Heart left ventricle (tissue), 16 donors: ENCODE data around the gene MT1H. TPM values are rescaled to one million over a fixed set of nuclear protein-coding genes. Genes with fewer than 3 reads are reported as not detected.

Source experiments
- ATAC-seq, 4 donors: fragments of 200-7000 bp; cut with Tn5 transposase; one replicate each; pipeline ENCODE4 v1.9.1; 2020 to 2022; ENCODE audit warnings: moderate library complexity in 4 of 4, mild to moderate bottlenecking in 3 of 4, moderate number of reproducible peaks in 1 of 4
- DNase-seq, 5 donors: peaks; one replicate each; pipeline ENCODE4 v3.0.0-alpha.2; 2020
- H3K27ac ChIP-seq, 12 donors: fragments of 200-600 bp; sonication (generic) in 4 of 12; one replicate each; pipeline versions ENCODE4 v1.5.0 to v1.8.0; 2016 to 2022; ENCODE audit warnings: mild to moderate bottlenecking in 2 of 12
- H3K27me3 ChIP-seq, 9 donors: fragments of 200-600 bp; sonication (generic) in 2 of 9; one replicate each; pipeline versions ENCODE4 v1.5.1 to v1.8.0; 2016 to 2022; ENCODE audit warnings: mild to moderate bottlenecking in 3 of 9
- H3K36me3 ChIP-seq, 9 donors: fragments of 200-600 bp; sonication (generic) in 2 of 9; one replicate each; pipeline versions ENCODE4 v1.5.0 to v1.8.0; 2018 to 2022; ENCODE audit warnings: mild to moderate bottlenecking in 2 of 9
- H3K4me1 ChIP-seq, 12 donors: fragments of 200-600 bp; sonication (generic) in 4 of 12; one replicate each; pipeline versions ENCODE4 v1.5.0 to v1.8.0; 2016 to 2022; ENCODE audit warnings: mild to moderate bottlenecking in 3 of 12
- H3K4me3 ChIP-seq, 12 donors: fragments of 200-600 bp; sonication (generic) in 4 of 12; one replicate each; pipeline versions ENCODE4 v1.5.0 to v1.8.0; 2017 to 2022; ENCODE audit warnings: mild to moderate bottlenecking in 9 of 12, moderate library complexity in 4 of 12
- H3K9me3 ChIP-seq, 12 donors: fragments of 200-600 bp; sonication (generic) in 4 of 12; one replicate each; pipeline versions ENCODE4 v1.5.0 to v1.8.0; 2016 to 2022; ENCODE audit warnings: mild to moderate bottlenecking in 1 of 12
- POLR2A ChIP-seq, 2 donors: fragments of 450-650 bp; IDR thresholded peaks; one replicate each; pipeline ENCODE4 v1.6.1; 2017; ENCODE audit warnings: antibody characterized with exemption in 2 of 2, mild to moderate bottlenecking in 2 of 2, moderate library complexity in 2 of 2
- WGBS, 4 donors: extraction: QIAGEN DNeasy Blood & Tissue Kit in 2 of 4; methylation state at CpG; one replicate each; pipeline versions ENCODE4 v1.1.5 to v1.1.7; 2013 to 2018; 5-methylcytosine and 5-hydroxymethylcytosine counted together
- intact Hi-C, 10 donors: fragments of 100-400 bp; cut with DNase I; formaldehyde crosslinking; loops; one replicate each; pipeline versions ENCODE4 v1.11.1 to v1.14.2; 2022
- polyA plus RNA-seq, 2 donors: library from polyadenylated mRNA; stranded (reverse); fragments of 200-250 nt; gene quantifications; one replicate each; pipeline ENCODE4 v1.2.3, GENCODE V29; 2013
- total RNA-seq, 9 donors: library from RNA; depleted of rRNA in 2 of 9; stranded (reverse); fragments of >200 nt in 2 of 9; fragmentation: NEBNext Ultra II Directional in 3 of 9; extraction: Animal tissue kit (Norgen Biotek cat#: 25700) in 3 of 9; gene quantifications; one replicate each; pipeline versions ENCODE4 v1.1.0 to v1.2.4, GENCODE V29; 2016 to 2023
- TF ChIP-seq, protein P1 (sequence below), 12 donors: fragments of 200-600 bp; sonication (generic) in 4 of 12; IDR thresholded peaks; one replicate each; pipeline versions ENCODE4 v1.5.0 to v1.8.0; 2018 to 2022; ENCODE audit warnings: antibody characterized with exemption in 12 of 12, mild to moderate bottlenecking in 5 of 12
- donor health status: ischemic (EF 13 %, LVEDD 7.1; RV severe dilation, severe dysfunction).
- donor health status: healthy with polysubstance abuse.
- donor health status: DM: no; HTN: yes; CAD: no.
- donor health status: DM: no; HTN: no; CAD: no.
- donor health status: ischemic (EF 25% LVEDD 6.9; RV normal size, moderate dysfunction).
- donor health status: ischemic (EF 25% LVEDD 5.7; RV mildly dilated, moderate dysfunction).
- donor health status: healthy.
- donor health status: DM: yes; HTN: yes; CAD: no.
- donor health status: ischemic (EF 35%, LVEDD 5.7; RV mildly dilated, moderate dysfunction).
- donor health status: nonischemic (EF 11% LVEDD 7.7; RV severe dilation, severe dysfunction).
- donor health status: DM: yes; HTN: yes; CAD: no.
- donor health status: PGD.
- donor health status: ischemic (EF 29% LVEDD 5.4; RV normal size, mild dysfunction).
- donor health status: nonischemic (EF 23%, LVEDD 6.1; RV moderate dilation, normal function).

MT1H gene
- total and polyA plus RNA-seq, 11 donors: 2.2 to 3.1 TPM; not detected in 9

DNA sequence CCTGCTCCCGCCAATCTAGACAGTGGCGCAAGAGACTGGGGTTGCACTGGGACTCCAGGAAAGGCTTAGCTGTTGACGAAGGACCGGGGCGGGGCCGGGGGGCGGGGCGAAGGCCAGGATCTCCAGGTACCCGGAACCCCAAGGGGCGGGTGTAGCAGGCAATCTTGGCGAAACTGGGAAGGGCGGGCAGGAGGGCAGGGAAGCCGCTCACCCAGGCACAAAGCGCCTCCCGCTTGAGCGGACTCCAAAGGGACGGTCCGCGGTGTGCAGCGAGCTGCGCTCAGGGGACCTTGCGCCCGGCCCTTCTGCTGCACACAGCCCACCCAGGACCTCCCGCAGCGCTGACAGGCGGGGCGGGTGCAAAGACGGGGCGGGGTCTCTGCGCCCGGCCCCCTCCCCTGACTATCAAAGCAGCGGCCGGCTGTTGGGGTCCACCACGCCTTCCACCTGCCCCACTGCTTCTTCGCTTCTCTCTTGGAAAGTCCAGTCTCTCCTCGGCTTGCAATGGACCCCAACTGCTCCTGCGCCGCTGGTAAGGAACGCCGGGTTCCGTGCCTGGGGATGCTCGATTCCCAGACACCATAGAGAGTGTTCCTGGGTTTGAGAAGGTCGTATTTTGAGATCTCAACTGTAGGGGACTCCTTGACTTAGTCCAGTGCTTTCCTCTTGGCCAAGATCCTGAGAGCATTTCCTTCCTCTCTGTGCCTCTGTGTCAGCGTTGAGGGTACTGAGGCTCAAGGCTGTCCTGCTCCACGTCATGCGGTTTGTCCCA is 11.9 kb upstream of the MT1H start, which contains the start of gene MT1F:
TSS of gene MT1F (plus strand) at position 405 of the 772 bp plus-strand sequence. CDS start at position 505, 100 bp downstream.
- 1 to 3% (median 2%) methylated on average over 23 to 46 of the region's 46 CpGs for WGBS, 4 donors
- Histone ChIP-seq H3K27ac (peak within 1 kb of the TSS in 4 of 12 donors; percentile 3 to 75 (median 32)), H3K4me1 (peaks cover 0 to 22% (median 12%) of the 10 kb centered on the region in 12 donors), H3K36me3 (no peaks in the 10 kb centered on the region), H3K9me3 (no peaks in the 10 kb centered on the region), H3K27me3 (peaks cover 0 to 38% (median 13%) of the 10 kb centered on the region in 9 donors), H3K4me3 (peak within 1 kb of the TSS; percentile 37 to 69 (median 56))
- DNase-seq (peak; percentile 57 to 82 (median 71)), ATAC-seq (peak; percentile 70 to 90 (median 84))
- intact Hi-C loops: no loop called here
- TF ChIP-seq, protein P1, sequence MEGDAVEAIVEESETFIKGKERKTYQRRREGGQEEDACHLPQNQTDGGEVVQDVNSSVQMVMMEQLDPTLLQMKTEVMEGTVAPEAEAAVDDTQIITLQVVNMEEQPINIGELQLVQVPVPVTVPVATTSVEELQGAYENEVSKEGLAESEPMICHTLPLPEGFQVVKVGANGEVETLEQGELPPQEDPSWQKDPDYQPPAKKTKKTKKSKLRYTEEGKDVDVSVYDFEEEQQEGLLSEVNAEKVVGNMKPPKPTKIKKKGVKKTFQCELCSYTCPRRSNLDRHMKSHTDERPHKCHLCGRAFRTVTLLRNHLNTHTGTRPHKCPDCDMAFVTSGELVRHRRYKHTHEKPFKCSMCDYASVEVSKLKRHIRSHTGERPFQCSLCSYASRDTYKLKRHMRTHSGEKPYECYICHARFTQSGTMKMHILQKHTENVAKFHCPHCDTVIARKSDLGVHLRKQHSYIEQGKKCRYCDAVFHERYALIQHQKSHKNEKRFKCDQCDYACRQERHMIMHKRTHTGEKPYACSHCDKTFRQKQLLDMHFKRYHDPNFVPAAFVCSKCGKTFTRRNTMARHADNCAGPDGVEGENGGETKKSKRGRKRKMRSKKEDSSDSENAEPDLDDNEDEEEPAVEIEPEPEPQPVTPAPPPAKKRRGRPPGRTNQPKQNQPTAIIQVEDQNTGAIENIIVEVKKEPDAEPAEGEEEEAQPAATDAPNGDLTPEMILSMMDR (IDR thresholded peaks at IDR 0.05): no peak
- TF ChIP-seq POLR2A (IDR thresholded peaks at IDR 0.05): no peak

DNA sequence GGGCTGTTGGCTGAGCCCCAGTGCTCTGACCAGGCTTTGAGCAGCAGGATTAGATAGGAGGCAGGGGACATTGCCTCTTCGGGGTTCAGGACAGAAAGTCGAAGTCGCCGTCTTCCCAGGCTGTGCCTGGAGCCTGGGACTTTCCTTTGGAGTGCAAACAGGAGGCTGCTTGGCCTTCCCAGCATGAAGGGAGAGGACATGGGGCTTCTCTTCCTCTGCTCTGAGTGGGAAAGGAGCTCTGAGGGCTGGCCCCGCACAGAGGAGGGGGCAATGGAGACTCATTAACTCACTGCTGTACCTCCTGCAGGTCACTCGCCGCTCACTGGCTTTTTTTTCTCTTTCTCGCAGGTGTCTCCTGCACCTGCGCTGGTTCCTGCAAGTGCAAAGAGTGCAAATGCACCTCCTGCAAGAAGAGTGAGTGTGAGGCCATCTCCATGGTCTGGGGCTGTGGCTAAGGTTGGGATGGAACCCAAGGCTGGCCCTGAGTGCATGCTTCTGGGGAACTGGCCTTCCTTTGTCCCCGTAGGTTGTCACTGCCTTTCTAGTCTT is 11.2 kb upstream of the MT1H start:
- 33 to 58% (median 42%) methylated on average over 6 to 10 of the region's 10 CpGs for WGBS, 4 donors
- Histone ChIP-seq H3K27me3 (peaks cover 3 to 44% (median 20%) of the 10 kb centered on the region in 9 donors), H3K4me3 (peak overlapping the region in 11 of 12 donors; percentile 43 to 69 (median 57)), H3K27ac (peak overlapping the region in 1 of 12 donors; percentile 3), H3K4me1 (peaks cover 0 to 29% (median 13%) of the 10 kb centered on the region in 12 donors), H3K9me3 (no peaks in the 10 kb centered on the region), H3K36me3 (no peaks in the 10 kb centered on the region)
- intact Hi-C loops: no loop called here
- TF ChIP-seq, protein P1 (IDR thresholded peaks at IDR 0.05): no peak
- no peak for TF ChIP-seq POLR2A (IDR thresholded peaks at IDR 0.05)
- peak in 3 of 5 donors; percentile 37 to 68 (median 59) for DNase-seq
- ATAC-seq: no peak

DNA sequence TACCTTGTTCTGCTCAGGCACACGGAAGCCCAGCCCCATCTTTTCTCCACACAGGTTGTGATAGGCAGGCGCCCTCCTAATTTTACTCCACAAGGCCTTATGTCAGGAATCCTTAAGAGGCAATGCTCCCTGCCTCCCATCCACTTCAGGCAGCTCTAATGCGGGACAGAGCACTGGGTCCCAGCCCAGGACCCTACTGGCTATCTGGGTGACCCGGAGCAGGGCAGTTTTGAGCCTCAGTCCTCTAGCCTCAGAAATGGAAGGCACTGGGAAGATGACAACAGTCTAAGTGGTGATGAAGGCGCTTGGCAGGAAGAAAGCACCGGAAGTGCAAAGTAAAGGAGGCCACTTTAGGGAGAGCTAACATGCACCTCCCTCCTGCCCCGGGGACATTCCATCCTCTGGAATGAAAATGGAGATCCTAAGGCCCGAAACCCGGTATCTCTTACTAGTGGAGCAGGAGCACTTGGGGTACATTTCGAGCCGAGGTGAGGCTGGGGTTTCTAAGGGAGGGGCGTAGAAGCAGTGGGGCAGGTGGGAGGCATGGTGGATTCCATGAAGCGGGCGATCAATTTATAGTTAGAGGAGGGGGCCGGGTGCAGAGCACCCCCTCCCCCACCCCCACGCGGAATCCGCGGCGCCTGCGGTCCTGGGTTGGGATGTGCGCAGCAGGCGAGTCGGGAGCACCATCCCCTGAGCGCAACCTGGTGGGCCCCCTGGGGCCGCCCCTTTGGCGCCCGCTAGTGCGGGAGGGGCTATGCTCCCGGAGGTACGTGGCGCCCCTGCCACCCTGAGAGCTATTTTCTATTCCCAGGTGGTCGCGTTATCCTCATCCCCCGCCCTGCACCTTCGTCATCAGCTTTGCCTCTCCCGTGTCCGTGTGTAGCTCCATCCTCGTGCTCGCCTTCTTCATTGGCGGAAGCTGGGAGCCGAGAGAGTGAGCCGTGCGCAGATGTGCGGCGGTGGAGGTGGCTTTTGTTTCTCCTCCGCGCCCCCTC is 7.0 kb upstream of the MT1H start:
- no peak for ATAC-seq
- TF ChIP-seq, protein P1 (IDR thresholded peaks at IDR 0.05): no peak
- no peak for TF ChIP-seq POLR2A (IDR thresholded peaks at IDR 0.05)
- H3K27me3 ChIP-seq: peaks cover 5 to 80% (median 48%) of the 10 kb centered on the region in 9 donors

More for the DNA sequence above, 7.0 kb upstream of the MT1H start:
- intact Hi-C loops: no loop called here
- H3K4me1 ChIP-seq: peaks cover 0 to 24% (median 11%) of the 10 kb centered on the region in 12 donors
- WGBS, 4 donors: 11 to 18% (median 14%) methylated on average over 34 to 48 of the region's 48 CpGs
- H3K36me3 ChIP-seq: no peaks in the 10 kb centered on the region
- peak overlapping the region in 2 of 12 donors; percentile 15 to 43 for H3K4me3 ChIP-seq
- H3K9me3 ChIP-seq: no peaks in the 10 kb centered on the region
- no peak overlapping the region for H3K27ac ChIP-seq
- no peak for DNase-seq
